T-helper 17 cell (primary cell): ENCODE results near the gene XYLT1. TPM values are rescaled to one million over a fixed set of nuclear protein-coding genes. Genes with fewer than 3 reads are reported as not detected.

Source experiments
- ATAC-seq: fragments of 150-1000 bp; cut with Tn5 transposase; 2 replicates; pipeline ENCODE4 v1.10.0; 2021; ENCODE audit warnings: mild to moderate bottlenecking, moderate library complexity
- DNase-seq, 3 donors: peaks; one replicate each; pipeline versions ENCODE4 v3.0.0 to v3.0.0-alpha.2; 2020 to 2021
- H3K9me3 ChIP-seq: one replicate; pipeline ENCODE4 v1.7.0; 2013; ENCODE audit warnings: low read length, mild to moderate bottlenecking; ENCODE audit not compliant: control insufficient read depth, poor library complexity, severe bottlenecking
- H3K27ac Mint-ChIP-seq: one replicate; pipeline ENCODE4 v1.8.0; 2022; ENCODE audit warnings: mild to moderate bottlenecking, moderate library complexity, mixed read lengths
- H3K27me3 Mint-ChIP-seq: one replicate; pipeline ENCODE4 v1.8.0; 2022; ENCODE audit warnings: mixed read lengths
- H3K36me3 Mint-ChIP-seq: one replicate; pipeline ENCODE4 v1.8.0; 2022; ENCODE audit warnings: low read depth, mixed read lengths
- H3K4me1 Mint-ChIP-seq: one replicate; pipeline ENCODE4 v1.8.0; 2022; ENCODE audit warnings: mild to moderate bottlenecking, mixed read lengths
- H3K4me3 Mint-ChIP-seq: one replicate; pipeline ENCODE4 v1.8.0; 2022; ENCODE audit warnings: mild to moderate bottlenecking, moderate library complexity, mixed read lengths
- total RNA-seq, 4 donors: library from RNA in 2 of 4; stranded (reverse) in 2 of 4; gene quantifications; one replicate each; pipeline ENCODE4 v1.2.3 and lab custom pipeline; 2022 to 2026

XYLT1 gene
- total RNA-seq, 2 donors from 2014 or later = 33.8 to 57.3 TPM

DNA sequence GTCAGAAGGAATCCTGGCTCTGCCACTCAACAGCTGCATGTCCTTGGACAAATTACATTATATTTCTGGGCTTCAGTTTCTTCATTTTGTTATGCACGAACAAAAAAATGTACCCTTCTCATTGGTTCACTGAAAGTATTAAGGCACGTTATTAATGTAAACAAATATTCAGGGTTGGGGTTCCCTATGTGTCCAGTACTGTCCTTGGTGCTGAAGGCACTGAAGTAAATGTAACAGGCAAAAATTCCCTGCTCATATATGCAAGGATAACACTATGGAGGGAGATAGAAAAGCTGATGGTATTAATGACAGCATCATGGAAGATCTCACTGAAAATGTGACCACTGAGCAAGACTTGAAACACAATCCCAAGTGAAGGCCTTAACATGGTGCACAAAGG, 386.6 kb downstream of the XYLT1 start:
- Mint-ChIP-seq H3K4me3 (no peak overlapping the region), H3K36me3 (no peaks in the 10 kb centered on the region)

GRCh38 chr16:17083628-17084027, 387.1 kb downstream of the XYLT1 start:
- ATAC-seq (no peak), DNase-seq (no peak)
- H3K4me3 Mint-ChIP-seq = no peak overlapping the region
- no peak overlapping the region for H3K27ac Mint-ChIP-seq
- H3K36me3 Mint-ChIP-seq = no peaks in the 10 kb centered on the region
- no peaks in the 10 kb centered on the region for H3K4me1 Mint-ChIP-seq
- no peaks in the 10 kb centered on the region for H3K9me3 ChIP-seq
- no peaks in the 10 kb centered on the region for H3K27me3 Mint-ChIP-seq

More for the DNA sequence above, 386.6 kb downstream of the XYLT1 start:
- H3K27ac Mint-ChIP-seq = no peak overlapping the region
- no peaks in the 10 kb centered on the region for H3K9me3 ChIP-seq
- no peak for DNase-seq
- no peaks in the 10 kb centered on the region for H3K4me1 Mint-ChIP-seq
- ATAC-seq = no peak
- H3K27me3 Mint-ChIP-seq = no peaks in the 10 kb centered on the region

DNA sequence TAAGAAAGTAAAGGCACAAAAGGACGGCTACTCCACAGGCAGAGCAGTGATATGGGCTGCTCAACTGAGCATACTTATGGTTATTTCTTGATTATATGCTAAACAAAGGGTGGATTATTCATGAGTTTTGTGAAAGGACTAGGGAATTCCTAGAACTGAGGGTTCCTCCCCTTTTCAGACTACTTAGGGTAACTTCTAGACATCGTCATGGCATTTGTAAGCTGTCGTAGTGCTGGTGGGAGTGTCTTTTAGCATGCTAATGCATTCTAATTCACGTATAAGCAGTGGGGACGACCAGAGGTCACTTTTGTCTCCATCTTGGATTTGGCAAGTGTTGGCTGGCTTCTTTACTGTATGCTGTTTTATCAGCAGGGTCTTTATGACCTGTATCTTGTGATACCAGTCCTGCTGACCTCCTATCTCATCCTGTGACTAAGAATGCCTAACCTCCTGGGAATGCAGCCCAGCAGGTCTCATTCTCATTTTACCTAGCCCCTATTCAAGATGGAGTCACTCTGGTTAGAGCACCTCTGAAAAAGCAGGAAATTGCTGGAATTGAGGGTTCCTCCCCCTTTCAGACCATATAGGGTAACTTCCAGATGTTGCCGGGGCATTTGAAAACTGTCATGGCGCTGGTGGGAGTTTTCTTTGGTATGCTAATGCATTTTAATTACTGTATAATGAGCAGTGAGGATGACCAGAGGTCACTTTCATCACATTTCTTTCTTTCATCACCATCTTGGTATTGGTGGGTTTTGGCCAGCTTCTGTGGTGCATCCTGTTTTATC, 388.5 kb downstream of the XYLT1 start:
- Mint-ChIP-seq H3K27ac (no peak overlapping the region), H3K27me3 (no peaks in the 10 kb centered on the region), H3K4me1 (no peaks in the 10 kb centered on the region), H3K4me3 (no peak overlapping the region), H3K36me3 (no peaks in the 10 kb centered on the region)
- H3K9me3 ChIP-seq = no peaks in the 10 kb centered on the region
- DNase-seq = no peak
- ATAC-seq = no peak

GRCh38 chr16:17080105-17080504, 390.7 kb downstream of the XYLT1 start:
- H3K27me3 Mint-ChIP-seq = no peaks in the 10 kb centered on the region
- no peak overlapping the region for H3K27ac Mint-ChIP-seq
- no peaks in the 10 kb centered on the region for H3K36me3 Mint-ChIP-seq
- DNase-seq (no peak), ATAC-seq (no peak)
- peaks cover 2% of the 10 kb centered on the region for H3K4me1 Mint-ChIP-seq
- H3K9me3 ChIP-seq = no peaks in the 10 kb centered on the region
- no peak overlapping the region for H3K4me3 Mint-ChIP-seq

GRCh38 chr16:17078931-17079631, 391.7 kb downstream of the XYLT1 start:
- ATAC-seq = no peak
- no peak for DNase-seq
- H3K27ac Mint-ChIP-seq = no peak overlapping the region
- H3K36me3 Mint-ChIP-seq = no peaks in the 10 kb centered on the region
- H3K9me3 ChIP-seq = no peaks in the 10 kb centered on the region
- peaks cover 2% of the 10 kb centered on the region for H3K4me1 Mint-ChIP-seq
- no peak overlapping the region for H3K4me3 Mint-ChIP-seq
- H3K27me3 Mint-ChIP-seq = no peaks in the 10 kb centered on the region

DNA sequence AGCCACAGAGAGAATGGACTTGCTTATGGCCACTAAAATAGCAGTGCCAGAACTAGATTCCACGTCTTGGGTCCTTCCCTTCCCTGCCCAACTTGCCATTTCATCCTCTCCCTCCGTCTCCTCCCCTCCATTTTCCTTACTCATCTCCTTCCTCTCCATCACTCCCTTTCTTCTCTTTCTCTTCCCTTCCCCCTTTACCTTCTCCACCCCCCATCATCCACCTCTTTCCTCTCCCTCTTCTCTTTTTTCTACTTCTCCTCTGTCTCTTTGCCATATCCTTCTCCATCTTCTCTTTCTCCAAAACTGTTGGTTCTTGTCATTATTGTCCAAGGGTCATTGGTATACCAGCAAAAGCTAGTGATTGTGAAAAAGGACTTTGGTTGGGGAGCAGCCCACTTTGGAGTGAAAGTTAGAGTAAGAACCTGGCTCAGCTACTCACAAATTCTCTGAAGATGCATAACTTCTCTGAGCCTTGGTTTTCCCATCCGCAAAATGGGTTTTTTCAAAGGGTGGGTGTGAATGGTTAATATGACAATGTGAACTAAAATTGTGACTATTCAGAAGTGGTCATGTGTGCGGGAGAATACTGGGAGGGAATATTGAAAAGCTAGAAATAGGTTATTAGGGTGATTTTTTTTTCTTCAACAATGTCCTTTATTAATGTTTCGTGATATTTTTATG, 393.8 kb downstream of the XYLT1 start:
- H3K27me3 Mint-ChIP-seq = no peaks in the 10 kb centered on the region
- peaks cover 6% of the 10 kb centered on the region for H3K4me1 Mint-ChIP-seq
- H3K9me3 ChIP-seq = no peaks in the 10 kb centered on the region
- H3K27ac Mint-ChIP-seq = no peak overlapping the region
- H3K4me3 Mint-ChIP-seq = no peak overlapping the region
- ATAC-seq = no peak
- DNase-seq = no peak
- H3K36me3 Mint-ChIP-seq = no peaks in the 10 kb centered on the region

GRCh38 chr16:17076092-17076754, 394.5 kb downstream of the XYLT1 start:
- no peak overlapping the region for H3K27ac Mint-ChIP-seq
- DNase-seq = no peak
- H3K36me3 Mint-ChIP-seq = no peaks in the 10 kb centered on the region
- no peak overlapping the region for H3K4me3 Mint-ChIP-seq
- no peaks in the 10 kb centered on the region for H3K27me3 Mint-ChIP-seq
- ATAC-seq = no peak
- H3K9me3 ChIP-seq = no peaks in the 10 kb centered on the region
- H3K4me1 Mint-ChIP-seq = peaks cover 6% of the 10 kb centered on the region

- no peak for ATAC-seq
- H3K9me3 ChIP-seq = no peaks in the 10 kb centered on the region
- Mint-ChIP-seq H3K4me3 (peak overlapping the region; percentile 46), H3K4me1 (peaks cover 23% of the 10 kb centered on the region), H3K36me3 (no peaks in the 10 kb centered on the region), H3K27me3 (no peaks in the 10 kb centered on the region), H3K27ac (peak overlapping the region; percentile 98)
- DNase-seq = no peak
Measured at GRCh38 chr16:17072104-17072503, 398.7 kb downstream of the XYLT1 start.

DNA sequence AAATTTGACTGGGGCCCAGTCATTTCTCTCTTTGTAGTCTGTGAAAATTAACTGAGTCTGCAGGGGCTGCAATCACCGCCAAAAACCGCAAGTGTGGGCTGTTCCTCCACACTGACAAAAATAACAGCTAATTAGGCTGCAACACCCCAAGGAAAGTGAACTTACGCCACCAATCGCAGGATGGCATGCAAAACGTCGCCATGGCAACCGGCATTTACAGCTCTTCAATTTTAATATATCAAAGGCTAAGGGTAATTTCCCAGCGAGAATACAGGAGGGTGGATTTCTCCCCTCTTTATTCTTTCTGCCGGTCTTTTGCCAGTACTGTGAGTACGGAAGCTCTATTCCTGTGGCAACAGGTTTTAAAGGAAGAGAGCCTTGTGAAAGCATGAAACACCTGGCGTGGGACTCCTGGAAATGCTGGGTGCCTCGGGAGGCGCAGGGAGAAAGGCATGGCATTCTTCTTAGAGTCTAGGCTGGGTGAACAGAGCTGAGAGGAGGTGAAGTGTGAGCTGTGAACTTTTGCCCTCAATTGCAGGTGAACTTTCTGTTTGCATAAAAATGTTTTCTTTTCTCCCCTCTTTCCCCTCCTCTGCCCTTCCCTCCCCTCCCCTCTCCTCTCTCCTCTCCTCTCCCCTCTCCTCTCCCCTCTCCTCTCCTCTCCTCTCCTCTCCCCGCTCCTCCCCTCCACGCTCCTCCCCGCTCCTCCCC, 399.7 kb downstream of the XYLT1 start:
- Mint-ChIP-seq H3K36me3 (no peaks in the 10 kb centered on the region), H3K27me3 (no peaks in the 10 kb centered on the region), H3K4me3 (peak overlapping the region; percentile 90), H3K27ac (peak overlapping the region; percentile 98), H3K4me1 (peaks cover 20% of the 10 kb centered on the region)
- ATAC-seq (peak; percentile 88), DNase-seq (peak; percentile 59 to 77 (median 76))
- no peaks in the 10 kb centered on the region for H3K9me3 ChIP-seq

DNA sequence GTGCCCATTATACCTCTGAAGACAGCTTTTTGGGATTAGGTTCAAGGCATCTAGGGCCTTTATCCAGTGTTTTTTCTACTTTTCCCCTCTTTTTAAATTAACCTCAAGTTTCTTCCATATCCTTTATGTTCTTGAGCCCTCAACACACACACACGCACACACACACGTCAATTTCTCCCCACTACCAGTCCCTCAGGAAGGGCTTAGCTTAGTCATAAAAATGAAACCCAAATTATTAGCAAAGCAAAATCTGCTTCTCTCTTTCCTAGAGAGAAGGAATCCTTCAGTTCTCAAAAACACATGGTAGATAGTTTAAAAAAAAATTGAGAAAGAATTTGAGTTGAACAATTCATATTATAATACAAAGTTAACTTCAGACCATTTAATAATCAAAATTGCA, 401.1 kb downstream of the XYLT1 start:
- Mint-ChIP-seq H3K4me3 (no peak overlapping the region), H3K4me1 (peaks cover 20% of the 10 kb centered on the region), H3K27ac (peak overlapping the region; percentile 98), H3K27me3 (no peaks in the 10 kb centered on the region), H3K36me3 (no peaks in the 10 kb centered on the region)
- no peaks in the 10 kb centered on the region for H3K9me3 ChIP-seq
- no peak for DNase-seq
- no peak for ATAC-seq

DNA sequence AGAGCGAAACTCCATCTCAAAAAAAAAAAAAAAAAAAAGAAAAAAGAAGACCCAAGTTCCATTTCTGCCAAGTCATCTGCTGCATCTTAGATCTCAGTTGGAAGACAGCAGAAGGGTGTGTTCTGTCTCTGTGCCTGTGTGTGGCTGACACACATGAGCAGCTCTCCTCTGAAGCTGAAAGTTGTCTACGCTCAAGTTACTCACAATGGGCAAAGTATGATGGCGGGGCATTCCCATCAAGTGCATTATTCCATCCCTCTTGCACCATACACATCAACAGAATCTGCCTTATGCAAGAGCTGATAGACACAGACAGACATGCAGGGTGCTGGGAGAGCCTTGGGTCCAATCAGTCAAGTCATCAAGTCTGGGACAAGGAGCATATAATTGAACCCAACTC, 402.2 kb downstream of the XYLT1 start:
- no peak for ATAC-seq
- H3K4me1 Mint-ChIP-seq = peaks cover 22% of the 10 kb centered on the region

DNA sequence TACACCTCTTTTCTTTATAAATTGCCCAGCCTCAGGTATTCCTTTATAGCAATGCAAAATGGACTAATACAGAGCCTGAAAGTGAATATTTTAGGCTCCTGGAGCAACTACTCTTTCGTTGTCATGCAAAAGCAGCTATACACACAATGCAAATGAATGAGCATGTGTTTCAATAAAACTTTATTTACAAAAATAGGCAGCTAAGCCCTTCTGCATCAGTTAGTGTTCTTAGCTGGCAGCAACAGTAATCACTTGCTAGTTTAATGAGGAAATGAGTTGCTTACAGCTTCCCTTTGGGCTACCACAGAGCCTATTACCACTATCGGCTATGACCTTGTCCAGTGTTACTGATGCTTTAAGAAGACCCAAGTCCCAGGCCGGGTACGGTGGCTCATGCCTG, 402.9 kb downstream of the XYLT1 start:
- H3K36me3 Mint-ChIP-seq = peaks cover 2% of the 10 kb centered on the region
- no peak overlapping the region for H3K4me3 Mint-ChIP-seq
- H3K27ac Mint-ChIP-seq = no peak overlapping the region
- DNase-seq (no peak), ATAC-seq (no peak)
- no peaks in the 10 kb centered on the region for H3K27me3 Mint-ChIP-seq
- H3K9me3 ChIP-seq = no peaks in the 10 kb centered on the region
- peaks cover 24% of the 10 kb centered on the region for H3K4me1 Mint-ChIP-seq

More for the DNA sequence above, 402.2 kb downstream of the XYLT1 start:
- H3K27ac Mint-ChIP-seq = no peak overlapping the region
- no peak for DNase-seq
- H3K36me3 Mint-ChIP-seq = peaks cover 2% of the 10 kb centered on the region
- no peaks in the 10 kb centered on the region for H3K27me3 Mint-ChIP-seq
- no peak overlapping the region for H3K4me3 Mint-ChIP-seq
- H3K9me3 ChIP-seq = no peaks in the 10 kb centered on the region
